ENCODE results near the gene MYL9.
A peak's percentile ranks its signal among the peaks of the same experiment; 100 is the strongest.
"Not testable (repeated sequence)": the region's sequence is repeated elsewhere in the genome, so short reads cannot be mapped to it uniquely, and the experiment has no call there.

Gene MYL9

DNA sequence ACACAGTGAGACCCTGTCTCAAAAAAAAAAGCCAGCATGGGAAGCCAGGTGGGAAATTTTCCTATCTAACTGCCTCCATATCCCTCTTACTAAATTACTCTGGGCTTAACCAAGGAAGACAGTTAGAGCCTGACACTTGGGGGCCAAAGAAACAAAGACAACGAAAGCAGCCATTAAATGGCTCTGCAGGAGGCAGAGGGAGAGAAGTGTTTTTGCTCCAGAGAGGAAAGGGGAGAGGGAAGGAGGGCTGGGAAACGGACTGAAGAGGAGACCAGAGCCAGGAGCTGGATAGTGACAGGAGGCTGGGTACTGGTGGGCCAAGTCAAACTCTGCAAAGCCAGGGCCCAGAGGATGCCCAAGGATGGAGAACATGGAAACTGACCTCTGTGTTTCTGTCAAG, 21.4 kb downstream of the MYL9 start:
- ATAC-seq (no peak), DNase-seq (ENCODE audit: low spot score in 2 of 2) (no peak)
- H3K9me3 Mint-ChIP-seq, result peaks cover 6% of the 10 kb centered on the region
- no peak overlapping the region for H3K27ac Mint-ChIP-seq
- H3K36me3 Mint-ChIP-seq, result peaks cover 8% of the 10 kb centered on the region
- H3K4me3 Mint-ChIP-seq, result no peak overlapping the region
- peaks cover 22% of the 10 kb centered on the region for H3K4me1 Mint-ChIP-seq

DNA sequence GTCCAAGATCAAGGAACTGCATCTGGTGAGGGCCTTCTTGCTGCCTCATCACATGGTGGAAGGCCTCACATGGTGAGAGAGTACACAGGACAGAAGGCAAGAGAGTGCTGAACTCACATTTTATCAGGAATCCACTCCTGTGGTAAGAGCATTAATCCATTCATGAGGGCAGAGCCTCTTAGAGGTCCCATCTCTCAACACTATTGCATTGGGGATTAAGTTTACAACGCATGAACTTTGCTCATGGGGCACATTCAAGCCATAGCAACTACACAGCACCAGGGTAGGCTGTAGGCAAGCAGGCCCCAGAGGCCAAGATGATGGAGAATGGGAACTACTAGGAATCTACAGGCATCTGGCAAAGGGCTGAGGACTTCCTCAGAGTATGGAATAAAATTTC, 22.1 kb downstream of the MYL9 start:
- Mint-ChIP-seq H3K4me1 (peaks cover 22% of the 10 kb centered on the region), H3K9me3 (peaks cover 6% of the 10 kb centered on the region), H3K36me3 (peaks cover 8% of the 10 kb centered on the region), H3K27ac (peak overlapping the region; percentile 63), H3K4me3 (no peak overlapping the region)
- ATAC-seq (no peak), DNase-seq (ENCODE audit: low spot score in 2 of 2) (no peak)

DNA sequence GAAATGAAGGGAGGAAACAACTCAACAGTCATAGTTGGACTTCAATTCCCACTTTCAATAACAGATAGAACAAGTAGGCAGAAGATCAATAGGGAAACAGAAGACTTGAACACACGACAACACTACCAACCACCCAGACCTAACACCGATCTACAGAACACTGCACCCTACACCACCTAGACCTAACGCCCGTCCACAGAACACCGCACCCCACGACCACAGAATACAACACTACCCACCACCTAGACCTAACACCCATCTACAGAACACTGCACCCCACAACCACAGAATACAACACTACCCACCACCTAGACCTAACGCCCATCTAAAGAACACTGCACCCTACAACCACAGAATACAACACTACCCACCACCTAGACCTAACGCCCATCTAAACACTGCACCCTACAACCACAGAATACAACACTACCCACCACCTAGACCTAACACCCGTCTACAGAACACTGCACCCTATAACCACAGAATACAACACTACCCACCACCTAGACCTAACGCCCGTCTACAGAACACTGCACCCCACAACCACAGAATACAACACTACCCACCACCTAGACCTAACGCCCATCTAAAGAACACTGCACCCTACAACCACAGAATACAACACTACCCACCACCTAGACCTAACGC, 22.9 kb downstream of the MYL9 start:
- peaks cover 22% of the 10 kb centered on the region for H3K4me1 Mint-ChIP-seq
- H3K36me3 Mint-ChIP-seq; H3K4me3 Mint-ChIP-seq; ATAC-seq; DNase-seq (ENCODE audit: low spot score in 2 of 2); H3K9me3 Mint-ChIP-seq: not testable (repeated sequence)
- peak overlapping the region; percentile 63 for H3K27ac Mint-ChIP-seq

DNA sequence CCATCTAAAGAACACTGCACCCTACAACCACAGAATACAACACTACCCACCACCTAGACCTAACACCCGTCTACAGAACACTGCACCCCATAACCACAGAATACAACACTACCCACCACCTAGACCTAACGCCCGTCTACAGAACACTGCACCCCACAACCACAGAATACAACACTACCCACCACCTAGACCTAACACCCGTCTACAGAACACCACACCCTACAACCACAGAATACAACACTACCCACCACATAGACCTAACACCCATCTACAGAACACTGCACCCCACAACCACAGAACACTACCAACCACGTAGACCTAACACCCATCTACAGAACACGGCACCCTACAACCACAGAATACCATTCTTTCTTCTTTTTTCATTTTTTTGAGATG, 23.4 kb downstream of the MYL9 start:
- not testable (repeated sequence) for H3K9me3 Mint-ChIP-seq; ATAC-seq; H3K36me3 Mint-ChIP-seq; DNase-seq (ENCODE audit: low spot score in 2 of 2); H3K27ac Mint-ChIP-seq; H3K4me3 Mint-ChIP-seq
- H3K4me1 Mint-ChIP-seq, result peaks cover 22% of the 10 kb centered on the region

DNA sequence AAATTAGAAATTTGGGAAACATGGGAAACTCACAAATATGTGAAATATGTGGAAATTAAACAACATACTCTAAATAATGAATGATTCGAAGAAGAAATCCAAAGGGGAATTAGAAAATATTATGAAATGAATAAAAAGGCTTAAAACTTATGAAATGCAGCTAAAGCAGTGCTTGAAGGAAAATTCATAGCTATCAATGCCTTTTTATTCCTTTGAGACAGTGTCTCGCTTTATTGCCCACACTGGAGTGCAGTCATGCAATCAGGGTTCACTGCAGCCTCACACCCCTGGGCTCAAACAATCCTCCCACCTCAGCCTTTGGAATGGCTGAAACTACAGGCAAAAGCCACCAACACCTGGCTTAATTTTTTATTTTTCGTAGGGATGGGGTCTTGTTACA, 24.2 kb downstream of the MYL9 start:
- Mint-ChIP-seq H3K27ac (no peak overlapping the region), H3K9me3 (peaks cover 6% of the 10 kb centered on the region)

DNA sequence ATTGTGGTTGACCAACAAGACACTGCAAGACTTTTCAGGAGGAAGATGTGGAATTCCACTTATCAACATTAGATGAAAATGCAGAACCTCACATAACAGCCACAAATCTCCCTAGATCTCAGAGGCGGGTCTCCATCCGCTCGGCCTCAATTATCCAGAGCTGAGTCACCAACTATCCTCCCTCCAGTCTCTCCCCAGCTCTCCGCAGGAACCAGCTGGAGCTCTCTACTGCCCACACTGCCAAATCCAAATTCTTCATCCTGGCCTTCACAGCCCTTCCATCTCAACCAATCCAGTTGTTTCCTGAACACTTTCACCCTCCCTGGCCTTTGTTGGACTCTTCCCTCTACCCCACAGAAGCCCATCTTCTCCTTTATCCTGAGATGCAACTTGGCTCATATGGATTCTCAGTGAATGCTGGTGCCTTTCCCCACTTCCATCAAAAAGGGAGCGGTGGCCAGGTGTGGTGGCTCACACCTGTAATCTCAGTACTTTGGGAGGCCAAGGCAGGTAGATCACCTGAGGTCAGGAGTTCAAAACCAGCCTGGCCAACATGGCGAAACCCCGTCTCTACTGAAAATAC, 28.6 kb downstream of the MYL9 start:
- peak overlapping the region; percentile 4 for H3K27ac Mint-ChIP-seq
- H3K4me3 Mint-ChIP-seq, result no peak overlapping the region
- peaks cover 3% of the 10 kb centered on the region for H3K9me3 Mint-ChIP-seq
- H3K36me3 Mint-ChIP-seq, result peaks cover 13% of the 10 kb centered on the region
- ATAC-seq (no peak), DNase-seq (ENCODE audit: low spot score in 2 of 2) (no peak)
- peaks cover 23% of the 10 kb centered on the region for H3K4me1 Mint-ChIP-seq

More for the DNA sequence above, 24.2 kb downstream of the MYL9 start:
- peaks cover 22% of the 10 kb centered on the region for H3K4me1 Mint-ChIP-seq
- H3K36me3 Mint-ChIP-seq, result peaks cover 8% of the 10 kb centered on the region
- H3K4me3 Mint-ChIP-seq, result no peak overlapping the region
- DNase-seq (ENCODE audit: low spot score in 2 of 2) (no peak), ATAC-seq (no peak)

DNA sequence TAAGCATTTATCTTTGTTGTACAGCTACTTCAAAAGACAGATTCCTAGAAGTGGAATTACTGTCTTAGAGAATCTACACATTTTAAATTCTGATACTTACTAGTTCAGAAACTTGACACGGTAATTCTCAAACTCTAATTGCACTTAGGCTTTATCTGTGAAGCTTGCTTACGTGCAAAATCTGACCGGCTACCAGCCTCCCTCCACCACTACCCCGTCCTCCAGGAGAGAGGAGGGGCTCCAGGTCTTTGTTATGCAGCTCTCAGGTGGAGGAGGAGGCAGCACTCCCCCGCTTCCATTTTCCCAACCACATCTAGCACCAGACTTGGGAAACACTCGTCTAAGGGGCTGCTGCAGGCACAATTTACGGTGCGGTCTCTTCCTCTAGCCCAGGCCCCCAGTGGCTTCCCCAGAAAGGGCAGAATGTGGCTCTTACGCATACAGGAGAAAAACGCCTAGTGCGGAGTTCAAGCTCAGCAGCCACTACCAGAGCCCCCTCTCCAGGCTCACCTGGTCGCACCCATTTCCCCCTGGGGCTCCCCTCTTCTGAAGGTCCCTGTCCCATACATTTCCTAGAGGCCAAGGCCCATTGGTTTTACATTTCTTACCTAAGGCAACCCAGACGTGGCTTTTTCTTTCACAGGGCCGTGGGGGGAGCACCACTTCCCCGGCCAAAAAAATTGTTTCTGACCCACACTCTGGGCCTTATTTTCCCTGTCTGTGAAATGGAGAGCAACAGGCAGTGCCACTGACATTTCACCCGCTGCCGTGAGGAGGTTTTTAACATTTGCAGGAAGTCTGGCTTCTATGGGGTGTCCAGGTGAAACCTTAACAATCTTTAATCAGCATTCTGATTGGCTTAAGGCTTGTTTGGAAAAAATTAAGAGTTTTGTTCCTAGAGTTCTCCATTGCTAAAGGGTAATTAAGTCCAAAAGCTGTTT, 30.5 kb downstream of the MYL9 start:
- no peaks in the 10 kb centered on the region for H3K9me3 Mint-ChIP-seq
- H3K27ac Mint-ChIP-seq, result peak overlapping the region; percentile 97
- ATAC-seq (no peak), DNase-seq (ENCODE audit: low spot score in 2 of 2) (no peak)
- H3K36me3 Mint-ChIP-seq, result peaks cover 32% of the 10 kb centered on the region
- peak overlapping the region; percentile 88 for H3K4me3 Mint-ChIP-seq
- peaks cover 36% of the 10 kb centered on the region for H3K4me1 Mint-ChIP-seq

DNA sequence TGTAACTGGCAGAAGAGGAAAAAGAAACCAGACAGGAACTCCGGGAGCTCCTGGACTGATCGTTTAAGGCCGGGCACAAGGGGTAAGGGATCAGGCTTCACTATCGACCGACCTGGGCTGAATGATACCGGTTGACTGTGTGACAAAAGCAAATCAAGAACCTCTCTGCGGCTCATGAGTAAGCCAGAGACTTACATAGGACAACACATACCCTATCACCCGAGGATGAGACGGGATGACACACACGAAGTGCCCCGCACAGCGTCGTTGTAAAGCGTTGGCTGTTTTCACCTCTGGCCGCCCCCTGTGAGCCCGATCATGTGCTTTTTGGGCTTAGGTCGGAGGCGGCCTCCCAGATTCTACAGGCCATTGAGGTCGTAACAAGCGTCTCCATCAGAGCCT, 31.4 kb downstream of the MYL9 start:
- H3K27ac Mint-ChIP-seq, result peak overlapping the region; percentile 97

DNA sequence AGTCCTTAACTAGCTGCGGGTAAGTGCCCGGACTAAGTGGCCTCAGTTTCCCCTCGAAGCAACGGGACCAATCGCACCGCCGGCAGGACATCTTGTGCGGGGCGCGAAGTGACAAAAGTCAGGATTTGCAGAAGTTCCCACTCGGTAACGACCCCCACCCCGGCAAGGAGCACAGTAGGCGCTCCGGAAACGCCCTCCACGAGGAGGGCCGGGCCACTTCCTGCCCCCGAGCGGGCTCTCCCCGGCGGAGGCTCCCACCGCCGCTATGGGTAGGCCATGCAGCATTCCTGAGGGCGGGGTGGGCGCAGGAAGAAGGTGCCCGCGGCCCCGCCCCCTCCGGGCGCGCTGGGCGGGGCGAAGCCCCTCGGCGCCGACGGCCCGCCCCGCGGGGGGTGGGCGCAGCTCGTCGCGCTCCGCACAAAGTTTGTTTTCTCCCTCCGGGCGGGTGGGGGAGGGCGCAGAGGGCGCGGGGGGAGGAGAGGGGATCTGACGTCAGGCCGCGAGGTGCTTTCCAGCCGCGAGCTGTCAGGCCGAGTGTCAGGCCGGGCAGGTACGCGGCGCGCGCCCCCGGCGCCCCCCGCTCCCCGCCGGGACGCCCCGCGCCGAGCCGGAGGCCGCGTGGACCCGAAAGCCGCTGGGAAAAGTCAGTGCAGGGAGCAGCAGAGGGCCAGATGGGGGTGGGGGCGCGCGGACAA, 31.9 kb downstream of the MYL9 start, which contains the start of gene TGIF2:
TSS of gene TGIF2 (plus strand) at position 495 of the 695 bp plus-strand sequence. CDS start 5,178 bp downstream, outside the sequence.
- ATAC-seq, result peak; percentile 83
- DNase-seq (ENCODE audit: low spot score in 2 of 2), result peak; percentile 88 to 92
- Mint-ChIP-seq H3K27ac (peak within 1 kb of the TSS; percentile 97), H3K4me3 (peak within 1 kb of the TSS; percentile 88), H3K4me1 (peaks cover 36% of the 10 kb centered on the region), H3K9me3 (no peaks in the 10 kb centered on the region), H3K36me3 (peaks cover 45% of the 10 kb centered on the region)

More for the DNA sequence above, 31.4 kb downstream of the MYL9 start:
- DNase-seq (ENCODE audit: low spot score in 2 of 2) (no peak), ATAC-seq (peak; percentile 92)
- Mint-ChIP-seq H3K9me3 (no peaks in the 10 kb centered on the region), H3K4me3 (peak overlapping the region; percentile 88), H3K4me1 (peaks cover 36% of the 10 kb centered on the region), H3K36me3 (peaks cover 39% of the 10 kb centered on the region)

DNA sequence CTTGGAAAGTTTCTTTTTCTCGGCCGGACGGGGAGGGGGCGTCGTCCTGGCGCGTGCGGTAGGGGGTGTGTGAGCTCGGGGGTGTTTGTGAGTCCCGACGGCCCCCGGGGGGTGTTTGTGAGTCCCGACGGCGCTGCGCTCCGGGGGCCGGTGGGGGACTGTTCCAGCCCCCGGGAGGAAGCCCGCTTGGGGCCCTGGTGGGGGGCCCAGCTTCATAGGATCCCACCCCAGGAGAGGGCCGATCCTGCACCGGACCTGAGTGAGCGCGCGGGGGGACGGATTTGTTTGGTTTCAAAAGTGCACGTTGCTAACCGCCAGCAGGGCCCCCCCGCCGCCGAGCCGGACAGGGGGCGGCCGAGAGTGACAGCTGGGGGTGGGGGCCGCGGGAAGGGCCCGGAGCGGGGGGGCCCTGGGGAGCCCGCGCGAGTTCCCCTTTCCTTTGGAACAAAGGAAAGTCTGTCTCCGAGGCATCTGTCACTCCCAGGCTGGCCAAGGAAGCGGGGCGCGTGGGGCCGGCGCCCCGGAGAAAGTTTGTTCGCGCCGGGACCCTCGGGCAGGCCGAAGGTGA, 32.6 kb downstream of the MYL9 start:
- peaks cover 36% of the 10 kb centered on the region for H3K4me1 Mint-ChIP-seq
- peak overlapping the region; percentile 91 for H3K27ac Mint-ChIP-seq
- H3K9me3 Mint-ChIP-seq, result no peaks in the 10 kb centered on the region
- peak overlapping the region; percentile 88 for H3K4me3 Mint-ChIP-seq
- ATAC-seq (no peak), DNase-seq (ENCODE audit: low spot score in 2 of 2) (peak in 1 of 2 donors; percentile 62)
- H3K36me3 Mint-ChIP-seq, result peaks cover 51% of the 10 kb centered on the region

DNA sequence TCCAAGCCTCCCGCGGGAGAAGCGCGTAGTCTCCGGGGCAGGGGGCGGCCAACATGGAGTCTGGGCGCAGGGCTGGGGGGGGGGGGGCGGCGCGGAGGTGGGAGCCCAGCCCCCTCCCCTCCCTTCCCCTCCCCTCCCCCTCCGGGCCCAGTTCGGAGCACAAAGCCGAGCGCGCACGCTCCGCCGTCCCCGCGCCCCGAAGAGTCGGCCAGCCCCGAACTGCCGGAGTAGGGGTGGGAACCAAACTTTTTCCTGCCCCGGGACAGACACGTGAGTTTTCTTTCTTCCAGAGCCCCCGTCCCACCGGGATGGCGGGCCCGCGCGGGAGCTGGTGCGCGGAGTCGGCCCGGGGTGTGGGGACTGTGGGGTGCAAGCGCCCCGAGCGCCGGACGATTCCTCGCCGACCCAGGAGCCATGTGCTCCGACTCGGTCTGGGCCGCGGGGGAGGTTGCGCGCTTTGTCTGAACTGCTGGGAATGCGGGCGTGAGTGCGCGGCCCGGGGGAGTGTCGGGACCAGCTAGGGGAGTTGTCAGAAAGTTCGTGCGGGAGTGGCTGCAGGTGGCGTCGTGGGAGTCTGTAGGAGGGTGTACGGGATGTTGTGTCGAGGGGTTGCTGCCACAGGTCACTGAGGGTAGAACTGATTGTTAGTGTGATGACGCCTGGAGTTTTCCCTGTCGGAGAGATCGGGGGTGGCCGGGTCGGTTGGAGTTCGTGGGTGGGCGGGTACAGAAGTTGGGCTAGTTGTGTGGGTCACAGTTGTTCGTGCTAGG, 33.2 kb downstream of the MYL9 start:
- peak in 1 of 2 donors; percentile 68 for DNase-seq (ENCODE audit: low spot score in 2 of 2)
- Mint-ChIP-seq H3K4me1 (peaks cover 36% of the 10 kb centered on the region), H3K4me3 (peak overlapping the region; percentile 88), H3K36me3 (peaks cover 58% of the 10 kb centered on the region), H3K9me3 (no peaks in the 10 kb centered on the region), H3K27ac (peak overlapping the region; percentile 91)
- ATAC-seq, result no peak

DNA sequence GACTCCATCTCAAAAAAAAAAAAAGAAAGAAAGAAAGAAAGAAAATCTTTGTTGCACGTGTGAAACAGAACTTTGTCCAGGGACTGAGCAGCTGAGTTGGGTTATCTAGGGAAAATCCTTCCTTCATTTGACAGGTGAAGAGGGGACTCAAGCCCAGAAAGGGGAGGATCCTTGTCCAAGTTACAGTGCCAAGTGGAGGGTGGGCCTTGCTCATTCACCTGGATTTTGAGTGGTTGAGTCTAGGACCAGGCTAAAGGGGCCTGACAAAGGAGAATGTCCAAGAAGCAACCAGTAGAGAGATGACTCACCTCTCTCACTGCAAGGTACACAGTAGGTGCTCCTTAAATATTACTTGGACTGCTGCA, 34.7 kb downstream of the MYL9 start:
- ATAC-seq (no peak), DNase-seq (ENCODE audit: low spot score in 2 of 2) (no peak)
- Mint-ChIP-seq H3K4me1 (peaks cover 44% of the 10 kb centered on the region), H3K36me3 (peaks cover 73% of the 10 kb centered on the region), H3K4me3 (peak overlapping the region; percentile 88), H3K27ac (peak overlapping the region; percentile 91), H3K9me3 (no peaks in the 10 kb centered on the region)

DNA sequence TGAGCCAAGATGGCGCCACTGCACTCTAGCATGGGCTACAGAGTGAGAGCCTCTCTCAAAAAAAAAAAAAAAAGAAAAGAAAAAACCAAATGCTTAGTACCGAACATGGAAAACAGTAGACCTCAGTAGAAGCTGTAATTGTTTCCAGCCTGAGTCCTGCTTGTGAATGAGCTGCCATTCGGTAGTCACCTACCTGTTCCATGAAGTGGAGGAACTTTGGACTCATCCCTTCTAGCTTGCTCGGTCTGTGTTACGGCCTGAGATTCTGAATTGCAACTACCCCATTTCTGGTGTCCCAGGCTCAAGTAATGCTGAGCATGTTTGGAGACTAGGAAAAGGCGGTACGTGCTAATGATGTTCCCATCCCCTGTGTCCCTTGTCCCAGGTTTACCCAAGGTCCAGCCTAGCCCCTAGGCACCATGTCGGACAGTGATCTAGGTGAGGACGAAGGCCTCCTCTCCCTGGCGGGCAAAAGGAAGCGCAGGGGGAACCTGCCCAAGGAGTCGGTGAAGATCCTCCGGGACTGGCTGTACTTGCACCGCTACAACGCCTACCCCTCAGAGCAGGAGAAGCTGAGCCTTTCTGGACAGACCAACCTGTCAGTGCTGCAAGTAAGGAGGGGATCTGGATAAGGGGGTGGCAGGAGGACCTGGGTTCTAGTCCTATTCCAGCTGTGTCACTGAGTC, 37.2 kb downstream of the MYL9 start:
- peaks cover 90% of the 10 kb centered on the region for H3K36me3 Mint-ChIP-seq
- peaks cover 40% of the 10 kb centered on the region for H3K4me1 Mint-ChIP-seq
- H3K27ac Mint-ChIP-seq, result no peak overlapping the region
- DNase-seq (ENCODE audit: low spot score in 2 of 2) (no peak), ATAC-seq (no peak)
- H3K9me3 Mint-ChIP-seq, result no peaks in the 10 kb centered on the region
- H3K4me3 Mint-ChIP-seq, result no peak overlapping the region
